HEK293T (cell line): ENCODE results near the gene EIF3J.

Experiments used
- ARNT ChIP-seq: fragments of 450-650 bp; IDR thresholded peaks from 2 replicates; pipeline ENCODE4 v1.6.1; 2017; ENCODE audit warnings: mild to moderate bottlenecking
- ELF4 ChIP-seq: fragments of 450-650 bp; IDR thresholded peaks from 2 replicates; pipeline ENCODE4 v1.6.1; 2017; ENCODE audit warnings: antibody characterized with exemption
- FOXA1 ChIP-seq: fragments of 450-650 bp; IDR thresholded peaks from 2 replicates; pipeline ENCODE4 v1.6.1; 2016; ENCODE audit warnings: mild to moderate bottlenecking
- FOXK2 ChIP-seq: fragments of 450-650 bp; IDR thresholded peaks from 2 replicates; pipeline ENCODE4 v1.6.1; 2016; ENCODE audit warnings: mild to moderate bottlenecking
- FOXM1 ChIP-seq: fragments of 450-650 bp; IDR thresholded peaks from 2 replicates; pipeline ENCODE4 v1.6.1; 2017; ENCODE audit warnings: mild to moderate bottlenecking, borderline replicate concordance
- HDGF ChIP-seq: fragments of 450-650 bp; IDR thresholded peaks from 2 replicates; pipeline ENCODE4 v1.6.1; 2017; ENCODE audit warnings: antibody characterized with exemption, borderline replicate concordance
- LEF1 ChIP-seq: fragments of 450-650 bp; IDR thresholded peaks from 2 replicates; pipeline ENCODE4 v1.6.1; 2017; ENCODE audit warnings: mild to moderate bottlenecking, borderline replicate concordance
- NFRKB ChIP-seq: fragments of 450-650 bp; IDR thresholded peaks from 2 replicates; pipeline ENCODE4 v1.6.1; 2016; ENCODE audit warnings: mild to moderate bottlenecking, moderate library complexity
- SP1 ChIP-seq: fragments of 450-650 bp; IDR thresholded peaks from 2 replicates; pipeline ENCODE4 v1.6.1; 2017
- SUZ12 ChIP-seq: fragments of 450-650 bp; IDR thresholded peaks from 2 replicates; pipeline ENCODE4 v1.6.1; 2016; ENCODE audit warnings: mild to moderate bottlenecking
- TARDBP ChIP-seq: fragments of 450-650 bp; IDR thresholded peaks from 2 replicates; pipeline ENCODE4 v1.6.1; 2016
- TF ChIP-seq, protein P1 (sequence below): fragments of 450-650 bp; IDR thresholded peaks from 2 replicates; pipeline ENCODE4 v1.6.1; 2016

DNA sequence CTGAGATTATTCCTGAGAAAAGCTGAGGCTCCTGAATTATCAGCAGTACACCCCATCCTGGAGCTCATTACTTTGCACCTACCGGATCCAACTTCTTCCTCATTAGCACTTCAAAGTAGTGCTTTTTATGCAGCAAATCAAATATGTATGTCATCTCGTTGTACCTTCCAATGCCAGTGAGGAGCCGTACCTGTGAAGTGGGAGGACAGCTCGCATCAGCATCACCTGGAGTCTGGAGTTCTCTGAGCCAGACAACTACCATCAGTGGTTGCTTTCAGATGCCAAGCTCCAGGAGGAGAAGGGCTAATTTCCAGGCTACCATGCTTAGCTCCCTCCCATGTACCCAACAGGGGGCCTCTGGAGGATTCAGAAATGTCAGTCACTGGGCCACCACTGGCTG, 32.4 kb downstream of the EIF3J start:
- TF ChIP-seq LEF1 = no peak
- TF ChIP-seq FOXM1 = no peak
- no peak for TF ChIP-seq HDGF
- no peak for TF ChIP-seq SUZ12
- TF ChIP-seq, protein P1, sequence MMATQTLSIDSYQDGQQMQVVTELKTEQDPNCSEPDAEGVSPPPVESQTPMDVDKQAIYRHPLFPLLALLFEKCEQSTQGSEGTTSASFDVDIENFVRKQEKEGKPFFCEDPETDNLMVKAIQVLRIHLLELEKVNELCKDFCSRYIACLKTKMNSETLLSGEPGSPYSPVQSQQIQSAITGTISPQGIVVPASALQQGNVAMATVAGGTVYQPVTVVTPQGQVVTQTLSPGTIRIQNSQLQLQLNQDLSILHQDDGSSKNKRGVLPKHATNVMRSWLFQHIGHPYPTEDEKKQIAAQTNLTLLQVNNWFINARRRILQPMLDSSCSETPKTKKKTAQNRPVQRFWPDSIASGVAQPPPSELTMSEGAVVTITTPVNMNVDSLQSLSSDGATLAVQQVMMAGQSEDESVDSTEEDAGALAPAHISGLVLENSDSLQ = no peak
- no peak for TF ChIP-seq NFRKB
- no peak for TF ChIP-seq FOXA1
- TF ChIP-seq FOXK2 = no peak
- no peak for TF ChIP-seq ELF4
- TF ChIP-seq TARDBP = no peak
- TF ChIP-seq SP1 = no peak
- no peak for TF ChIP-seq ARNT
